Suprapubic skin (tissue), 4 donors: Measurements from ENCODE around the gene TMCC1. TPM values are rescaled to one million over a fixed set of nuclear protein-coding genes. Genes with fewer than 3 reads are reported as not detected.

Source experiments
- DNase-seq, 2 donors: peaks; one replicate each; pipeline ENCODE4 v3.0.0-alpha.2; 2019; ENCODE audit warnings: low spot score in 2 of 2
- H3K27ac ChIP-seq: fragments of 200-600 bp; sonication (generic); one replicate; pipeline ENCODE4 v1.5.1; 2019
- H3K27me3 ChIP-seq: fragments of 200-600 bp; sonication (generic); one replicate; pipeline ENCODE4 v1.5.1; 2019
- H3K36me3 ChIP-seq: fragments of 200-600 bp; sonication (generic); one replicate; pipeline ENCODE4 v1.5.1; 2019
- H3K4me1 ChIP-seq: fragments of 200-600 bp; sonication (generic); one replicate; pipeline ENCODE4 v1.5.1; 2019
- H3K4me3 ChIP-seq: fragments of 200-600 bp; sonication (generic); one replicate; pipeline ENCODE4 v1.5.1; 2019; ENCODE audit warnings: mild to moderate bottlenecking
- H3K9me3 ChIP-seq: fragments of 200-600 bp; sonication (generic); one replicate; pipeline ENCODE4 v1.5.1; 2019
- EP300 ChIP-seq: sonication (generic); formaldehyde crosslinking; IDR thresholded peaks from one replicate; pipeline ENCODE4 v1.6.1; 2017; ENCODE audit warnings: antibody characterized with exemption
- POLR2A ChIP-seq, 2 donors: fragments of 450-650 bp; IDR thresholded peaks; one replicate each; pipeline ENCODE4 v1.6.1; 2017; ENCODE audit warnings: antibody characterized with exemption in 2 of 2, mild to moderate bottlenecking in 2 of 2, moderate library complexity in 2 of 2
- POLR2AphosphoS5 ChIP-seq, 3 donors: sonication (generic); formaldehyde crosslinking; IDR thresholded peaks; one replicate each; pipeline ENCODE4 v1.6.1; 2017; ENCODE audit warnings: antibody characterized with exemption in 3 of 3
- WGBS: methylation state at CpG from one replicate; pipeline ENCODE4 v1.1.5; 2018; 5-methylcytosine and 5-hydroxymethylcytosine counted together
- total RNA-seq, 4 donors: library from RNA; depleted of rRNA; stranded (reverse); fragments of >200 nt; gene quantifications; one replicate each; pipeline ENCODE4 v1.1.0, GENCODE V29; 2016
- TF ChIP-seq, protein P1 (sequence below), 2 donors: fragments of 200-600 bp in 1 of 2; fragments of 450-650 bp in 1 of 2; sonication (generic) in 1 of 2; IDR thresholded peaks; one replicate each; pipeline ENCODE4 v1.5.1; 2016 to 2019; ENCODE audit warnings: antibody characterized with exemption in 2 of 2, mild to moderate bottlenecking in 1 of 2, moderate library complexity in 1 of 2

The TMCC1 gene
- total RNA-seq, 4 donors from 2014 or later, result 14.6 to 26.4 (median 22.4) TPM

DNA sequence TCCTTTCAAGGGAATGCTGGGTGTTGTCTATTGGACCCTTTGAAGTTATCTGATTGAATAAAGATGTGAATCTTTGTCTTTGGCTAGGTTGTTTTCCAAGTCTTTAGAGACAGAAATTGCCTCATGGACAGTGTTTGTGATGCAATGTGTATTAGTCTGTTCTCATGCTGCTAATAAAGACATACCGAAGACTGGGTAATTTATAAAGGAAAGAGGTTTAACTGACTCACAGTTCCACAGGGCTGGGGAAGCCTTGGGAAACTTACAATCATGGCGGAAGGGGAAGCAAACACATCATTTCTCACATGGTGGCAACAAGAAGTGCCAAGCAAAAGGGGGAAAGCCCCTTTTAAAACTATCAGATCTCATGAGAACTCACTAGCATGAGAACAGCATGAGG is 198.3 kb downstream of the TMCC1 start:
- no peaks in the 10 kb centered on the region for H3K36me3 ChIP-seq
- no peak for DNase-seq
- peak overlapping the region; percentile 66 for H3K27ac ChIP-seq

DNA sequence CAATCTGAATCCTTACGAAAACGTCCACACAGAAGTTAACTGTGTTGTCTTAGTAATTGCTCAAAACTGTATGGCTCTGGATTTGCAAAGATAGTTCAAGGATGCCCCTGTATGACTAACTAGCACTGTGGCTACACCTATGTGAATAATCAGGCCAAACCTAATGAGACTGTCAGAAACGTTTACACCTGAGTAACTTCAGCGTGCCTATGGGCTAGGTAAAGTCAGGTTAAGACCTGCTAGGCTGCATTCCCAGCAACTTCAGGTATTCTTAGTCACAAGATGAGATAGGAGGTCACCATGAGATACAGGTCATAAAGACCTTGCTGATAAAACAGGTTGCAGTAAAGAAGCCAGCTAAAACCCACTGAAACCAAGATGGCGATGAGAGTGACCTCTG is 199.3 kb downstream of the TMCC1 start:
- 52% methylated on average over 5 of the region's 5 CpGs for WGBS
- peaks cover 19% of the 10 kb centered on the region for H3K4me1 ChIP-seq
- peak overlapping the region; percentile 76 for H3K27ac ChIP-seq
- H3K9me3 ChIP-seq, result no peaks in the 10 kb centered on the region
- no peak overlapping the region for H3K4me3 ChIP-seq
- H3K27me3 ChIP-seq, result no peaks in the 10 kb centered on the region
- H3K36me3 ChIP-seq, result no peaks in the 10 kb centered on the region
- no peak for TF ChIP-seq POLR2A (IDR thresholded peaks at IDR 0.05)
- peak in 1 of 3 donors; percentile 73 for TF ChIP-seq POLR2AphosphoS5 (IDR thresholded peaks at IDR 0.05)
- DNase-seq, result no peak

More for the DNA sequence above, 198.3 kb downstream of the TMCC1 start:
- Histone ChIP-seq H3K9me3 (no peaks in the 10 kb centered on the region), H3K27me3 (no peaks in the 10 kb centered on the region), H3K4me1 (peaks cover 19% of the 10 kb centered on the region), H3K4me3 (no peak overlapping the region)
- WGBS, result 48% methylated on average over 2 of the region's 2 CpGs
- TF ChIP-seq EP300 (no peak), POLR2AphosphoS5 (IDR thresholded peaks at IDR 0.05) (peak in 2 of 3 donors; percentile 62 to 73)

DNA sequence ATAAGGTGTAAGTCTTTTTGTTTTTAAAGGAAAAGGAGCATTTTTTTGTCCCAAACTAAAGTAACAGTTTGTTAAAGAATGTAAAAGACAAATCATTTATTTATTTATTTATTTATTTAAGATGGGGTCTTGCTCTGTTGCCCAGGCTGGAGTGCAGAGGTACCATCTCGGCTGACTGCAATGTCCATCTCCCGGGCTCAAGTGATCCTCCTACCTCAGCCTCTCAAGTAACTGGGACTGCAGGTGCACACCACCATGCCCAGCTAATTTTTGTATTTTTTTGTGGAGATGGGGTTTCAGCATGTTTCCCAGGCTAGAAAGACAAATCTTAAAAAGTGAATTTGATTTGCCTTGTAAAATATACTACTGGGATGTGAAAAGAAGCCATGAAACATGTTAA is 200.8 kb downstream of the TMCC1 start:
- H3K27me3 ChIP-seq, result no peaks in the 10 kb centered on the region
- H3K4me3 ChIP-seq, result no peak overlapping the region
- no peaks in the 10 kb centered on the region for H3K9me3 ChIP-seq
- WGBS, result 97% methylated on average over 2 of the region's 2 CpGs
- H3K36me3 ChIP-seq, result no peaks in the 10 kb centered on the region
- H3K27ac ChIP-seq, result no peak overlapping the region
- peaks cover 29% of the 10 kb centered on the region for H3K4me1 ChIP-seq
- TF ChIP-seq EP300, result no peak
- DNase-seq, result no peak

DNA sequence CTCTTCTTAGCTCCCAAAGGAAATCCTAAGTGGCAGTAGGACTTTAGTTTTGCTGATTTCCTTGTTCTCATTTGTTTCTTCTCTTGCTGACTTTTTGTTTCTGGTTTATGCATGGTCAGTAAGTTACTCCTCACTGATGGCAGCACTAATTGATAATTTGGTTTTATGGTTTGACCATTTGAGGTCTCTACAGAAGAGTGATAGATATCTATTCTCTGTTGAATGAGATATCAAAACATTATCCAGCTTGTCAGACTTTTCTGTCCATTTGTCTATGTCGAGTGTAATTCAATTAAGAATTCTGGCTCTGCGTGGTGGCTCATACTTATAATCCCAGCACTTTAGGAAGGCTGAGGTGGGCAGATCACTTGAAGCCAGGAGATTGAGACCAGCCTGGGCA is 202.5 kb downstream of the TMCC1 start:
- Histone ChIP-seq H3K27me3 (no peaks in the 10 kb centered on the region), H3K27ac (no peak overlapping the region), H3K36me3 (no peaks in the 10 kb centered on the region), H3K9me3 (no peaks in the 10 kb centered on the region), H3K4me1 (peaks cover 41% of the 10 kb centered on the region), H3K4me3 (no peak overlapping the region)
- no peak for TF ChIP-seq POLR2A (IDR thresholded peaks at IDR 0.05)
- TF ChIP-seq EP300, result no peak
- TF ChIP-seq, protein P1, sequence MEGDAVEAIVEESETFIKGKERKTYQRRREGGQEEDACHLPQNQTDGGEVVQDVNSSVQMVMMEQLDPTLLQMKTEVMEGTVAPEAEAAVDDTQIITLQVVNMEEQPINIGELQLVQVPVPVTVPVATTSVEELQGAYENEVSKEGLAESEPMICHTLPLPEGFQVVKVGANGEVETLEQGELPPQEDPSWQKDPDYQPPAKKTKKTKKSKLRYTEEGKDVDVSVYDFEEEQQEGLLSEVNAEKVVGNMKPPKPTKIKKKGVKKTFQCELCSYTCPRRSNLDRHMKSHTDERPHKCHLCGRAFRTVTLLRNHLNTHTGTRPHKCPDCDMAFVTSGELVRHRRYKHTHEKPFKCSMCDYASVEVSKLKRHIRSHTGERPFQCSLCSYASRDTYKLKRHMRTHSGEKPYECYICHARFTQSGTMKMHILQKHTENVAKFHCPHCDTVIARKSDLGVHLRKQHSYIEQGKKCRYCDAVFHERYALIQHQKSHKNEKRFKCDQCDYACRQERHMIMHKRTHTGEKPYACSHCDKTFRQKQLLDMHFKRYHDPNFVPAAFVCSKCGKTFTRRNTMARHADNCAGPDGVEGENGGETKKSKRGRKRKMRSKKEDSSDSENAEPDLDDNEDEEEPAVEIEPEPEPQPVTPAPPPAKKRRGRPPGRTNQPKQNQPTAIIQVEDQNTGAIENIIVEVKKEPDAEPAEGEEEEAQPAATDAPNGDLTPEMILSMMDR (IDR thresholded peaks at IDR 0.05), result no peak
- TF ChIP-seq POLR2AphosphoS5 (IDR thresholded peaks at IDR 0.05), result no peak
- 97% methylated on average over 2 of the region's 2 CpGs for WGBS
- no peak for DNase-seq

DNA sequence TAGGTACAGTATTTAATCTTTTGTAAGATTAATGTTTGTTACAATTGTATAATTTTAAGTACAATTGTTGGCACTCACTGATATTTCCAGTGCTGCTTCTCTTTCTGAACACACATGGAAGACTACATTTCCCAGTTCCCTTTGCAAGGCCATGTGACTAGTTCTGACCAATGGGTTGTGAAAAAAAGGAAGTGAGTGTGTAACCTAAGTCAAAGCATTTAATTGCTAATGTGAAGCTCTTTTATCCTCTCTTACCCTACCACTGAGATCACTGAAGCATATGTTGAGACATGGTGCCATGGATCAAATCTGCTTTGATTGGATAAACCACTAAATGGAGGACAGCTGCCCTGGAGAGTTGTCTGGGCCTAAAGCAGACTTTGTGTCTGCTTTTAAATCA is 203.1 kb downstream of the TMCC1 start:
- Histone ChIP-seq H3K36me3 (no peaks in the 10 kb centered on the region), H3K27ac (no peak overlapping the region), H3K9me3 (no peaks in the 10 kb centered on the region), H3K4me1 (peaks cover 41% of the 10 kb centered on the region), H3K27me3 (no peaks in the 10 kb centered on the region), H3K4me3 (no peak overlapping the region)
- no peak for DNase-seq
- TF ChIP-seq POLR2AphosphoS5 (IDR thresholded peaks at IDR 0.05), result no peak
- no peak for TF ChIP-seq EP300
- no peak for TF ChIP-seq POLR2A (IDR thresholded peaks at IDR 0.05)
- TF ChIP-seq, protein P1 (IDR thresholded peaks at IDR 0.05), result no peak

DNA sequence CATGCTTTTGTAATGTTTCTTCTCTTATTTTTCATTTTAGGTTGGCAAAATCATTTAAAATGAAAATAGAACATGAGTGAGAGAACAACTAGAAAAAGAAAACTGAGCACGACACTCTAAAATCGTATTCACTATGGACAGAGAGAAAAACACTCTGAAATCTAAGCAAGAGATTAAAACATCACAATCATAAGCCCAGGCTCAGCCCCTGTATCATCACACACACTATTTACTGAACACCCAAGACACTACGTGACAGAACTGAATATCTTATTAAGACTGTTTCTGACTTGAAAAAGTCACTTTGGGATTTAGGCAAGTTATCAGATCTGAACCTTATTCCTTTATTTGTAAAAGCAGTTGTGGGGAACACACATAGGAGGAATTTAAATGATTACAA is 204.5 kb downstream of the TMCC1 start:
- no peaks in the 10 kb centered on the region for H3K27me3 ChIP-seq
- 80% methylated on average over 3 of the region's 3 CpGs for WGBS
- H3K9me3 ChIP-seq, result no peaks in the 10 kb centered on the region
- no peak for DNase-seq
- no peak overlapping the region for H3K4me3 ChIP-seq
- H3K36me3 ChIP-seq, result no peaks in the 10 kb centered on the region
- no peak overlapping the region for H3K27ac ChIP-seq
- H3K4me1 ChIP-seq, result peaks cover 33% of the 10 kb centered on the region
- TF ChIP-seq, protein P1 (IDR thresholded peaks at IDR 0.05), result no peak
- TF ChIP-seq POLR2AphosphoS5 (IDR thresholded peaks at IDR 0.05), result no peak
- TF ChIP-seq EP300, result no peak
- no peak for TF ChIP-seq POLR2A (IDR thresholded peaks at IDR 0.05)

DNA sequence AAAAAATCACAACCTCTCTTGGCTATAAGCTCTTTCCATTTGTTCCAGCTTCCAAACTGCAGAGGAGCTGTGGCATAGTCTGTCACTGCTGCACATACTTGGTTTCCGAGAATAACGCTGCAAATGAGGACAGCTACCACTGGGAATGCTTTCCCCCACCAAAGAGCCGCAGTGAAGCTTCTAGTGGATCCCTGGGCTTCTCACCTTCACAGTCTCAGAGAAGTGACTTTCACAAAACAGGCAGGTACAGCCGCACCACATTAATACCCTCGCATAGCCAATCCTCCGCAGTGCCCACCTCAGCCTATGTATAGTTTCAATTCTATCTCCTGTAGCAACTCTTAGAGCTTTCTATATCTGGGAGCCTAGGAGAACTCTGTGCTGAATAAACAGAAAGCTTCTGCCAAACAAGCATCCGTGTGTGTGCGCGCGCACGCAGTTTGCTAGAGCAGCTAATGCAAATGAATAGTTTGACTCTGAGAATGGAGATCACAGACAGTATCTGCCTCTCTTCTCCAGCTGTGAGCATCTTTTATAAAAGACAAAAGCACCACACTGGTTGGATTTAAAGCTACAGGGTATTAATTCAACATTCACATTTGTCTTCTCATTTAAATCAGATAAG is 205.1 kb downstream of the TMCC1 start:
- H3K9me3 ChIP-seq, result no peaks in the 10 kb centered on the region
- H3K27me3 ChIP-seq, result no peaks in the 10 kb centered on the region
- peak overlapping the region; percentile 56 for H3K27ac ChIP-seq
- TF ChIP-seq POLR2AphosphoS5 (IDR thresholded peaks at IDR 0.05) (no peak), EP300 (no peak), POLR2A (IDR thresholded peaks at IDR 0.05) (no peak)
- TF ChIP-seq, protein P1 (IDR thresholded peaks at IDR 0.05), result no peak
- H3K4me1 ChIP-seq, result peaks cover 27% of the 10 kb centered on the region
- 49% methylated on average over 11 of the region's 11 CpGs for WGBS
- peak in 1 of 2 donors; percentile 75 for DNase-seq
- no peaks in the 10 kb centered on the region for H3K36me3 ChIP-seq
- peak overlapping the region; percentile 29 for H3K4me3 ChIP-seq
